Fibroblast of pulmonary artery (primary cell): ENCODE data around the gene IBA57.

ENCODE experiments used
- DNase-seq: peaks from one replicate; pipeline ENCODE4 v3.0.0-alpha.2; 2010; ENCODE audit warnings: low read depth
- H3K4me3 ChIP-seq: replicated peaks from 2 replicates; pipeline ENCODE4 v1.5.1; 2011; ENCODE audit warnings: low read depth, mild to moderate bottlenecking, control low read depth, low read length, moderate library complexity
- TF ChIP-seq, protein P1 (sequence below): IDR thresholded peaks from 2 replicates; pipeline ENCODE4 v1.5.1; 2011; ENCODE audit warnings: mild to moderate bottlenecking, control low read depth, low read length, inconsistent platforms; ENCODE audit errors: missing control alignments

The IBA57 gene

DNA sequence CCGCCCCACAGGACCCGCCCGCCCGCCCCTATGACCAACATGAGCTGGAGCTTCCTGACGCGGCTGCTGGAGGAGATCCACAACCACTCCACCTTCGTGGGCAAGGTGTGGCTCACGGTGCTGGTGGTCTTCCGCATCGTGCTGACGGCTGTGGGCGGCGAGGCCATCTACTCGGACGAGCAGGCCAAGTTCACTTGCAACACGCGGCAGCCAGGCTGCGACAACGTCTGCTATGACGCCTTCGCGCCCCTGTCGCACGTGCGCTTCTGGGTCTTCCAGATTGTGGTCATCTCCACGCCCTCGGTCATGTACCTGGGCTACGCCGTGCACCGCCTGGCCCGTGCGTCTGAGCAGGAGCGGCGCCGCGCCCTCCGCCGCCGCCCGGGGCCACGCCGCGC lies 7.9 kb upstream of the IBA57 start:
- TF ChIP-seq, protein P1, sequence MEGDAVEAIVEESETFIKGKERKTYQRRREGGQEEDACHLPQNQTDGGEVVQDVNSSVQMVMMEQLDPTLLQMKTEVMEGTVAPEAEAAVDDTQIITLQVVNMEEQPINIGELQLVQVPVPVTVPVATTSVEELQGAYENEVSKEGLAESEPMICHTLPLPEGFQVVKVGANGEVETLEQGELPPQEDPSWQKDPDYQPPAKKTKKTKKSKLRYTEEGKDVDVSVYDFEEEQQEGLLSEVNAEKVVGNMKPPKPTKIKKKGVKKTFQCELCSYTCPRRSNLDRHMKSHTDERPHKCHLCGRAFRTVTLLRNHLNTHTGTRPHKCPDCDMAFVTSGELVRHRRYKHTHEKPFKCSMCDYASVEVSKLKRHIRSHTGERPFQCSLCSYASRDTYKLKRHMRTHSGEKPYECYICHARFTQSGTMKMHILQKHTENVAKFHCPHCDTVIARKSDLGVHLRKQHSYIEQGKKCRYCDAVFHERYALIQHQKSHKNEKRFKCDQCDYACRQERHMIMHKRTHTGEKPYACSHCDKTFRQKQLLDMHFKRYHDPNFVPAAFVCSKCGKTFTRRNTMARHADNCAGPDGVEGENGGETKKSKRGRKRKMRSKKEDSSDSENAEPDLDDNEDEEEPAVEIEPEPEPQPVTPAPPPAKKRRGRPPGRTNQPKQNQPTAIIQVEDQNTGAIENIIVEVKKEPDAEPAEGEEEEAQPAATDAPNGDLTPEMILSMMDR: no peak
- H3K4me3 ChIP-seq: no peak overlapping the region
- DNase-seq: no peak

DNA sequence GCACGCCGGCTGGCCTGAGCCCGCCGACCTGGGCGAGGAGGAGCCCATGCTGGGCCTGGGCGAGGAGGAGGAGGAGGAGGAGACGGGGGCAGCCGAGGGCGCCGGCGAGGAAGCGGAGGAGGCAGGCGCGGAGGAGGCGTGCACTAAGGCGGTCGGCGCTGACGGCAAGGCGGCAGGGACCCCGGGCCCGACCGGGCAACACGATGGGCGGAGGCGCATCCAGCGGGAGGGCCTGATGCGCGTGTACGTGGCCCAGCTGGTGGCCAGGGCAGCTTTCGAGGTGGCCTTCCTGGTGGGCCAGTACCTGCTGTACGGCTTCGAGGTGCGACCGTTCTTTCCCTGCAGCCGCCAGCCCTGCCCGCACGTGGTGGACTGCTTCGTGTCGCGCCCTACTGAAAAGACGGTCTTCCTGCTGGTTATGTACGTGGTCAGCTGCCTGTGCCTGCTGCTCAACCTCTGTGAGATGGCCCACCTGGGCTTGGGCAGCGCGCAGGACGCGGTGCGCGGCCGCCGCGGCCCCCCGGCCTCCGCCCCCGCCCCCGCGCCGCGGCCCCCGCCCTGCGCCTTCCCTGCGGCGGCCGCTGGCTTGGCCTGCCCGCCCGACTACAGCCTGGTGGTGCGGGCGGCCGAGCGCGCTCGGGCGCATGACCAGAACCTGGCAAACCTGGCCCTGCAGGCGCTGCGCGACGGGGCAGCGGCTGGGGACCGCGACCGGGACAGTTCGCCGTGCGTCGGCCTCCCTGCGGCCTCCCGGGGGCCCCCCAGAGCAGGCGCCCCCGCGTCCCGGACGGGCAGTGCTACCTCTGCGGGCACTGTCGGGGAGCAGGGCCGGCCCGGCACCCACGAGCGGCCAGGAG lies 7.2 kb upstream of the IBA57 start:
- no peak overlapping the region for H3K4me3 ChIP-seq
- DNase-seq: no peak
- TF ChIP-seq, protein P1: no peak

DNA sequence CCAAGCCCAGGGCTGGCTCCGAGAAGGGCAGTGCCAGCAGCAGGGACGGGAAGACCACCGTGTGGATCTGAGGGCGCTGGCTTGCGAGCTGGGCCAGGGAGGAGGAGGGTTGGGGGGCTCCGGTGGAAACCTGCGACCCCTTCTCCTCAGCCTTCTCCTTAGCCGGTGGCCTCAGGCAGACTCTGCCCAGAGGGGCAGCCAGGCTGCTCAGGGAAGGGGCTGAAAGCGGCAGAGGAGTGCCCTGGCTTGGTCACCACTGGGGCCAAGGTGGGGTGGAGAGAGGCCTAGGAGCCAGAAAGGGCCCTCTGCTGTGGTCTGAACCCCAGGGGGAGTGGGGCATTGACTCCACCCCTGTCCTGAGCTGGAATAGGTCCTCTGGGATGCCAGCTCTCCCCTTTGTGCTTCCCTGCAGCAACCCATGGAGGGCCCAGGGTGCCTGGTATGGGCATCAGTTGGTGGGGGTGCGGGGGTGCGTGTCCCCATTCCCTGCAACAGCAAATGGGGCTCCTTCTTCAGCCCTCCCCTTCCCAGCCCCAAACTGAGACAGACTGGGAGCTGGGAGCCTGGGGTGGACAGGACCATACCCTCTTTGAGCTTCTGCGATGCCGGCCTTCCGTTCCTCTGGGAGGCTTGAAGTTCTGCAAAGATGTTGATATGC lies 6.5 kb upstream of the IBA57 start:
- TF ChIP-seq, protein P1: no peak
- H3K4me3 ChIP-seq: no peak overlapping the region
- no peak for DNase-seq

DNA sequence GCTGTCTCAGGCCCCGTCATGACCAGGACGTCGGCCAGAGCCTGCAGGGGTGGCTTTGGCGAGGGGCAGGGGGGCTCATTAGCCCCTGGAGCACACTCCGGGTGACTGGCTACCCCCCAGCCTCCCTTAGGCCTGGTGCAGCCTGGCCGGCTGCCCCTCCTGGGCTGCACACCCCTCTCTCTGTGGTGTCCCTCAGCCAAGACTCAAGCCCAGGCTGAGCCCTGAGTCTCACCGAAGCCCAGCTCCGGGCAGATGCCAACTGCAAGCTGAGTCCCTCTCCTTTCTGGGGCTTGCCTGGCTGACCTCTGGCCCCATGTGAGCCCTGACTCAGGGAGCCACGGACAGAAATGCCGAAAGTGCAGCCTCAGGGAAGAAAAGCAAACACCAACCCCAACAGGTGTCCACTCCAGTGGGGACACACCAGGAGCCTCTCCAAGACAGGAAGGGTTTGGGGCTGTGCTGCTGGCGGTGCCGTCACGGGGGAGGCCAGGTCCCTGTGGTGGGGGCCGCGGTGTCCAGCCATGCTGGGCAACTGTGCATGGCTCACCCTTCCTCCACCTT lies 5.3 kb upstream of the IBA57 start:
- TF ChIP-seq, protein P1: no peak
- no peak for DNase-seq
- H3K4me3 ChIP-seq: no peak overlapping the region

DNA sequence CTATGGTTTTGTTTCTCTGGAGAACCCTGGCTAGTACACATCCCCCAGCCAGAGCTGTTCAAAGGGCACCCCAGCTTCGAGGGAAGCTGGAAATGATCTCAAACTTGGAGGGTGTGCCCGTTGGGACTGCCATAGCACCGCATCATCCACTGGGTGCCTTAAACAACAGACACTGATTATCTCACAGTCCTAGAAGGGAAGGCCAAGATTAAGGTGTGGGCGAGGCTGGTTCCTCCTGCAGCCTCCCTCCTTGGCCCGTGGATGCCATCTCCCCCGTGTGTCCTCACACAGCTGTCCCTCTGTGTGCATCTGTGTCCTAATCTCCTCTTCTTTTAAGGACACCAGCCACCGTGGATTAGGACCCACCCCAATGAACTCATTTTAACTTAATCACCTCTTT lies 4.2 kb upstream of the IBA57 start:
- H3K4me3 ChIP-seq: no peak overlapping the region
- no peak for DNase-seq
- TF ChIP-seq, protein P1: no peak

DNA sequence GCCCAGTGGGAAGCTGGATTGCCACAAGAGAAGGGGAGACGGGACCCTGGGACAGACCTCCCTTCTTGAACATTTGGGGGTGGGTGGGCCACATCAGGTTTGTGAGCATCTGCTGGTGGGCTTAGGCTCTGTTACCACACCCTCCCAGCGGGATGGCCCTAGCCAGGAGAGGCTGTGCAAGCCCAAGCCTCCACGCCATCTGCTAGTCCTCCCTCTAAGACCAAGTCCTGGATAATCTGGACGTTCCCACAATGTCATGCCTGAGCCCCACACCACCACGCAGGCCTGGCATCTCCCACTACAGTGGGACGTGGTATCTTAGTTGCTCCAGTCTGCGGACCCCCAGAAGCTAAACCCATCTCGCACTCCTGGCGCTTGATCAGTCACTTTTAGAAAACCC lies 3.7 kb upstream of the IBA57 start:
- no peak for DNase-seq
- no peak overlapping the region for H3K4me3 ChIP-seq
- TF ChIP-seq, protein P1: no peak
